Right hindlimb (tissue), 1 donor: ENCODE data around the gene NFIB.

Source experiments
- DNase-seq: peaks from one replicate; pipeline ENCODE4 v3.0.0-alpha.2; 2018

The NFIB gene

GRCh38 chr9:14272927-14273528 is 40.9 kb downstream of the NFIB start:
- DNase-seq, result no peak

GRCh38 chr9:14271093-14271673 is 42.8 kb downstream of the NFIB start:
- peak; percentile 94 for DNase-seq

DNA sequence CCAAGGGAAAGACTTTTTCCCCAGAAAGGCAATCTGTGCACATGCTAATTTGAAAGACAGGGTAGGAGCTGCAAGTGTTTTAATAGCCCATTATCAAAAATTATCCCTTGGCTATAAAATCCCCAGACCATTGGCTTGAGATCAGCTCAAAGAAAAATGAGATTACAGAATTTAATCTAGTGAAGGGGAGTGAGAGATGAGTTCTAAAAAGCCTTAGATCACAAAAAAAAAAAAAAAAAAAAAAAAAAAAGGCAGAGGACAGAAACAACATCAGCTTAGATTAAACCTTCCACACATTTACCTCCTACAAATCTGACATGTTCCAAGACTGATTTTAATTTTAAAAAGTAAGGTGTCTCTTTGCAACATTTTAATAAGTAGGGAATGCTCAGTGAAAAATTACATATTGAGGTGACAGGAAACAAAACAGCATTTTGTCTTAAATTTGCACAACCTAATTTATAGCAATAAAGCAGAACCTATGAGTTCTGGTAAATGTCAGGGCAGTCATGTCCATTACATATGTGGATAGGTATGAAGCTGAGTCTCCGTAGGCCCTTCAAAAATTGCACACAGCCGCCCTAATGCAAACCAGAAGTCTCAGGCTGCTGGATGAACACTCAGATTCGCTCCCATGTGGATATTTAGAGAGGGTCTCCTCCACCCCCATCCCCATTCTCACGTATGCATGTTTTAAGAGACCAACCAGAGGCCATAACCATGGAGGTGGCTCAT is 43.4 kb downstream of the NFIB start:
- DNase-seq, result no peak

GRCh38 chr9:14269916-14270315 is 44.0 kb downstream of the NFIB start:
- no peak for DNase-seq

DNA sequence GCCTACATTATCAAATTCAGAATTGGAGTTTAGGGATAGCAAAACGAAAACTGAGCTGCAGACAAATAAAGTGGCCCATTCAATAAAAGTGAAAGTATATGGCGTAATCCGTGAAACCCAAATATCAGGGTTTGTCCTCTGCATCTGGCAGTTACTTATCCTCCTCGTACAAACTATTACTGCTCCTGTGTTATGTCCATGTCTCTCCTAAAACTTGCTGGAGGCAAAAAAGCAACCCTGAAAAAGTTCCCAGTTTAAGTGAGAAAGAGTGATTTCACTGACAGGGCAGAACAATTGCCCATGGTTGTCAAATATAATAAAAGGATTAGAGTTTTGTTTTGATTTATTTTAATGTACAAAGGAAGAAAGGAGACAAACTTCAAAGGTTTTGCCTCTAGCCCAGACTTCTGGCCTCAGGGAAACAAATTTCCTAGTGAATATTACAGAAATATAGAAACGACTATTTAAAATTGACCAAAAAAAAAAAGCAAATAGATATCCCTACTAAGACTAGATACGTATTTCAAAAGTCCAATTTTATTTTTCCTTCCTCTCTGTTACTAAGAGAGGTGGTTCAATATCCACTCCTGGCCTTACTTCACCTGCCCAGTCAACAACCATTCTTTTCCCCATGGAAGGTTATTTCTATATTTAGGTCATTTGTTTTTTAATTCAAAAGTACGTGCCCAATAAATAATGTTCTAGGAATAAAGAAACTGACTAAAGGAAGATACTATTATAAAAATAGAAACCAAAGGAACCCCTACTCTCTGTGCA is 50.0 kb downstream of the NFIB start:
- DNase-seq, result no peak

- DNase-seq, result no peak
Measured at GRCh38 chr9:14262827-14263226, 51.1 kb downstream of the NFIB start.

DNA sequence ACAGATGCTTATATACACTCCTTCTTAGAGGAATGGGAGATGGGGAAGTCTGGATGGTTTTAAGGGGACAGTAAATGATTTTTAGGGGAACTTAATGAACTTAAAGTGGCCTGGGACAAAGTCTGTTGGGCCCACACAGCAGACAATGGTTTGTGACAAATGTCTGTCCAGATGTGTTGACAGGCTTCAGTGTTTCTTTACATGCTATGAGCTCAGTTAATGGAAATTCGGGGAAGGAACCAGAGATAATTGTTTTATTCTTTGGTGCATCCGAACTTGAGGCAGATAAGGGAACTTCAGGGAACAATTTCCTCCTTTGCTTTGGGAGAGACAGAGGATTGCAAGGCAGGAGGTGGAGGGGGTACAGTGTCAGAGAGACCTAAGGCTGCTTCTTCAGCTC is 52.3 kb downstream of the NFIB start:
- DNase-seq, result no peak

DNA sequence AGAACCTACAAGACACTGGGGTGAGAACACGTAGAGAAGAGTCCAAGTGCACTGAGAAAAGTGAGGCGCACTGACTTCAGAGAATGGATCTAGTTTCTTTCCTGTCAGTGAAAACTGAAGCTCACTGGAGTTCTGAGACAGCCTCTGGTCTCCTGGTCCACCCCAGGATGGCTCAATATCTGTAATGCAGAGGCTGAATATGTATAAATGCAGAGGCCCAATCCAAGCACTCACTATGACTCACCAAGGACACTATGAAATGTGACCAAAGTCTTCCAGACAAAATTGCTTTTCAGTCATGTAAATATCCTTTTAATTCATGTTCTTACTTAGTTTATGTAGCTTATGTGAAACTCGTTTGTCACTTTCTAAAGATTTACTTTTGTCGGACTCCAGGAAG is 53.8 kb downstream of the NFIB start:
- DNase-seq, result no peak

DNA sequence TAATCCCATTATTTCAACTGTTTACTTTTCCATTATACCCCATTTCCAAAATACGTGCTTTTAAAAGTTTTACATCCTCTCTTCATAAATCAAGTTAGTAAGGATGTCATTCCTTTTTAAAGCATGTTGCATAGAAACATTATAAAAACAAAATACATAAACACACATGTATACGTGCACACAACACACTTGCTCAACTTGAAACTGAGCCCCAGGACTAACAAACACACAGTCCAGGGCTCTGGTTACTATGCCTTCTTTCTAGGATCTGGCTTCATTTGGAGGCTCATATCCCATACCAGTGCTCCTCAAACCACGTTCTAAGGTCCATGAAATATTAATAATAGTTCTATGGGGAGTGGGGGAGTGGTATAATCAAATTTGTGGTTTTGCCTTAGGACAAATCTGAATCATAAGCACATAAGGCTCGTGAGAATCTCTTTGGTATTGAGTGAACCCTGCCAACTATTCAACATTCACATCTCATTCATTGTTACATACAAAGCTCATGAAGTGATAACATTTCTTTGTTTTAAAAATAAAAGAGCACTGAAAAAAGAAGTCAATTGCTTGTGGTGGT is 55.2 kb downstream of the NFIB start:
- no peak for DNase-seq

- no peak for DNase-seq
Measured at GRCh38 chr9:14258156-14258555, 55.8 kb downstream of the NFIB start.

DNA sequence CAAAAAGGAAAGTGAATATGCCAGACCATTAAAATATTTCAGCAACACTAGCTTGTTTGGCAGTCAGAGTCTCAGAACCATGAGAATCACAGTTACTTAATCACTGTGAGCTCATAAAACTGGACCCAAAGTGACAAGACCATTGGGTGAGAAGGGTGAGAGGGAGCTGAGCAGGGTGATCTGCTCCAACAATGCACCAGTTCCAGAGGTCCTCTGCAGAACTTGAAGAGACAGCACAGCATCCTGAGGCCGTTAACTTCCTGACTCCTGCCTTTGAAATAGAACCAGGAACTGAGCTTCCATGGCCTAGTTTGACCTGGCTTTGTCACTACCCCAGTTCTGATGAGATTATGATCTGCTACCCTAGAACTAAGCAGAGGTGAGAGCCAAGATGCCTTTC is 57.4 kb downstream of the NFIB start:
- DNase-seq, result no peak

GRCh38 chr9:14251154-14252071 is 62.5 kb downstream of the NFIB start:
- DNase-seq, result peak; percentile 53

- no peak for DNase-seq
Measured at GRCh38 chr9:14250794-14251153, 63.2 kb downstream of the NFIB start.

DNA sequence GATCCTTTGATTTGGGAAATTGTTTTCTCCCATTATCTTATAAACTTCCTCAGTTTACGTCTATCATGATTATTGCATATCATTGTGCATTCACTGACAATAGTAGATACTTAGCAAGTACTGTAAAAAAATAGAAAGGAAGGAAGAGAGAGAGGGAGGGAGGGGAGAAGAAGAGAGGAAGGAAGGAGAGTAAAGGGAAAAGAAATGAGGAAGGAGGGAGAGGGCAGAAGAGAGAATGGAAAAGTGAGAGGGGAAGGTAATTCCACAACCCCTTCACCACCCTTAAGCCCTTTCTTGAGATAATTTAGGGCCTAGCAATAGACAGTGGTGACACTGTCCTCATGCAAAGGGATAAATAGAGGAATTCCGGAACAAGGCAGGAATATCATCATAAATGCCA is 64.4 kb downstream of the NFIB start:
- no peak for DNase-seq

DNA sequence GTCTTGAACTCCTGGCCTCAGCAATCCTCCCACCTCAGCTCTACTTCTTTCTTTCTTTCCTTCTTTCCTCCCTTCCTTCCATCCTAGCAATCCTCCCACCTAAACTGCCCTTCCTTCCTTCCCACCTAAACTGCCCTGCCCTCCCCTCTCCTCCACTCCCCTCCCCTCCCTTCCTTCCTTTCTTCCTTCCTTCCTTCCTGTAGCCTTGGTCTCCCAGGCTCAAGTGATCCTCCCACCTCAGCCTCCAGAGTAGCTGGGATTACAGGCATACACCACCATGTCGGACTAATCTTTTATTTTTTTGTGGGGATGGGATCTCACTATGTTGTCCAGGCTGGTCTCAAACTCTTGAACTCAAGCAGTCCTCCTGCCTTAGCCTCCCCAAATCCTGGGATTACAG is 65.8 kb downstream of the NFIB start:
- DNase-seq, result no peak

DNA sequence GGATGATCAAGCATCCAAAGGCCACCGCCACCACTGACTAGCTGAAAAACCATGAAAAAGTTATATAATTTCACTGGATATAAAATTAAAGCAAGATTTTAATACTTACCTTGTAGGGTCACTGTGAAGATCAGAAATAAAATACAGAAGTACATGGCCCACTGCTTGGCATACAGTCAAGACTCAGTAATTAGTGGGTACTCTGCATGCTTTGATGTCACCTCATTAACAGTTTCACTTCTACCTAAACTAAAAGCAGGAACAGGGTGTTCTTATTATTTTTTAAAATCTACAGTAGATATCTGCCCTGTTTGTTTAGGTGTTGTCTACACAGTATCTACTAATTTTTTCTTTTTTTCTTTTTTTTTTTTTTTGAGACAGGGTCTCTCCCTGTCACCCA is 66.4 kb downstream of the NFIB start:
- no peak for DNase-seq

GRCh38 chr9:14246951-14247350 is 67.0 kb downstream of the NFIB start:
- DNase-seq, result no peak

- DNase-seq, result no peak
Measured at GRCh38 chr9:14245901-14246525, 67.9 kb downstream of the NFIB start.

DNA sequence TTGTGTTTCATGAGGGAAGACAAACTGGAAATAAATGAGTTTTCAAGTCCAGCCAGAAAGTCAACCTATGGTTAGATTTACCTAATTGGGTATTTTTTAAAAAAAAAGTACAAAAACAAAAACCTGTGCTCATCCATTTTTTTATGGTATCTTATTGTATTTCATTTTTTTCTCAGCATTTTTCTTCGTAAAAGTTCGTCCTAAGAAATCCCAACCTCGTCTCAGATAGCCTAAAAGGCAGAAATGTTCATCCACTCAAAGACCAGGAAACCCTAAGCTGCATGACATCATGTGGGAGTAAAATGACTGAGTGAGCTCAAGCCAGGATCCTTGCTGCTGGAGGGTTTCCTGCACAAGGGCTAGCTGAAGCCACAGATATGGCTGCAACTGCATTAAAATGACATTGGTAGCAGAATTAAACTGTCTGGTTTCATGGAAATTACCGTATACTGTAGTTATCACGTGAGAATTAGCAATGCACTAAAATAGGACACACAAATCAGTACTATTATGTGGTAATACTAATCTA is 70.4 kb downstream of the NFIB start:
- DNase-seq, result no peak

- no peak for DNase-seq
Measured at GRCh38 chr9:14242150-14242805, 71.7 kb downstream of the NFIB start.

GRCh38 chr9:14240537-14240936 is 73.4 kb downstream of the NFIB start:
- DNase-seq, result no peak
